Measurements from ENCODE around the gene WAS.
"Not testable (repeated sequence)": the region's sequence is repeated elsewhere in the genome, so short reads cannot be mapped to it uniquely, and the experiment has no call there.

GRCh38 chrX:48668187-48668586 lies 15.4 kb upstream of the WAS start:
- TF ChIP-seq CTCF, POLR2AphosphoS5, POLR2A (IDR thresholded peaks at IDR 0.05): not testable (repeated sequence)
